ENCODE data around the gene MAP4K1.
"Not testable (repeated sequence)": the region's sequence is repeated elsewhere in the genome, so short reads cannot be mapped to it uniquely, and the experiment has no call there.

The MAP4K1 gene

DNA sequence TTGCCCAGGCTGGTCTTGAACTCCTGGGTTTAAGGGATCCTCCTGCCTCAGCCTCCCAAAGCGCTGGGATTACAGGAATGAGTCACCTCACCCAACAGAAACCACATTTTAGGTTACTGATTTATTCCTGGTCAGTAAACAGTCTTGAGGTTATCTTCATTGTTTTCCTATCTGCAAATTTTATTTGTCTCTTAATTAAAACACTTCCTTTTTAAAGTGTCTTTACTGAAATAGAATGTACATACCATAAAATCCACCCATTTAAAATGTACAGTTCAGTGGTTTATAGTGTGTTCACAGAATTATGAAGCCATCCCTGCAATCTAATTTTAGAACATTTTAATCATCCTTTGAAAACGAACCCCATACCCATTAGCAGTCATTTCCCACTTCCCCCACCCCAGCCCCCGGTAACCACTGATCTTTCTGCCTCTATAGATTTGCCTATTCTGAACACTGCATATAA is 63.0 kb downstream of the MAP4K1 start:
- Histone ChIP-seq H3K27ac (ENCODE audit: low read depth, low read length, severe bottlenecking) (no peak overlapping the region), H3K36me3 (ENCODE audit: control insufficient read depth, insufficient read depth, low read length) (no peaks in the 10 kb centered on the region), H3K4me3 (ENCODE audit: extremely low read depth, insufficient read depth, low read length, poor library complexity, severe bottlenecking) (no peak overlapping the region), H3K9me3 (ENCODE audit: control insufficient read depth, low read length) (no peaks in the 10 kb centered on the region), H3K4me1 (ENCODE audit: control insufficient read depth, insufficient read depth, low read length, poor library complexity, severe bottlenecking) (no peaks in the 10 kb centered on the region)
- 75 to 100% methylated on average over 1 of the region's 3 CpGs for WGBS, 2 experiments (ENCODE audit: insufficient coverage in 2 of 2)

DNA sequence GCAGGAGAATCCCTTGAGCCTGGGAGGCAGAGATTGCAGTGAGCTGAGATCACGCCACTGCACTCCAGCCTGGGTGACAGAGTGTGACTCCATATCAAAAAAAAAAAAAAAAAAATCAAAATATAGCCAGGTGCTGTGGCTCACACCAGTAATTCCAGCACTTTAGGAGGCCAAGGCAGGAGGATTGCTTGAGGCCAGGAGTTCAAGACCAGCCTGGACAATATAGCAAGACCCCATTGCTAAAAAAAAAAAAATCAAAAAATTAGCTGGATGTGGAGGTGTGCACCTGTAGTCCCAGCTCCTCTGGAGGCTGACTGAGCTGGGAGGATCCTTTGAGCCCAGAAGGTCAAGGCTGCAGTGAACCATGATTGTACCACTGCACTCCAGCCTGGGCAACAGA is 64.5 kb downstream of the MAP4K1 start:
- not testable (repeated sequence) for H3K36me3 ChIP-seq (ENCODE audit: control insufficient read depth, insufficient read depth, low read length); H3K9me3 ChIP-seq (ENCODE audit: control insufficient read depth, low read length); H3K27ac ChIP-seq (ENCODE audit: low read depth, low read length, severe bottlenecking); H3K4me3 ChIP-seq (ENCODE audit: extremely low read depth, insufficient read depth, low read length, poor library complexity, severe bottlenecking); H3K4me1 ChIP-seq (ENCODE audit: control insufficient read depth, insufficient read depth, low read length, poor library complexity, severe bottlenecking)
- no CpG with 5 or more reads among the region's 1 CpG for WGBS, 2 experiments (ENCODE audit: insufficient coverage in 2 of 2)

DNA sequence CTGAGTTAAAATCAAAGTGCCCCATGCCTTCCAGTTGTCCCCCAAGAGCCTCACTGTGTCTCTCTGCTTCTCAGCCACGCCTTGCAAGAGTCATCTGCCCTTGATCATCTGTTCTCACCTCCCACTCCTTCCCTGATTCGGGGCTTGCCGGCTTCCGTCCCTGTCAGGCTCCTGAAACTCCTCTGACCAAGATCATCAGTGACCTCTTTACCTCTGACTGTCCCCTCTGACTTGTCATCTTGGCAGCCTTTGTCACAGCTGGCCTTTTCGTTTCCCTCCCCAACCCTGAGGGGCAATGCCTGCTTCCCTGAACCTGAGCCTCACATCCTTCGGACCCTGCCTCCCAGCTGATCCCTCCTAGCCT is 66.3 kb downstream of the MAP4K1 start:
- Histone ChIP-seq H3K9me3 (ENCODE audit: control insufficient read depth, low read length) (no peaks in the 10 kb centered on the region), H3K4me3 (ENCODE audit: extremely low read depth, insufficient read depth, low read length, poor library complexity, severe bottlenecking) (no peak overlapping the region), H3K4me1 (ENCODE audit: control insufficient read depth, insufficient read depth, low read length, poor library complexity, severe bottlenecking) (no peaks in the 10 kb centered on the region), H3K36me3 (ENCODE audit: control insufficient read depth, insufficient read depth, low read length) (no peaks in the 10 kb centered on the region), H3K27ac (ENCODE audit: low read depth, low read length, severe bottlenecking) (no peak overlapping the region)
- 88 to 89% methylated on average over 6 of the region's 6 CpGs for WGBS, 2 experiments (ENCODE audit: insufficient coverage in 2 of 2)

DNA sequence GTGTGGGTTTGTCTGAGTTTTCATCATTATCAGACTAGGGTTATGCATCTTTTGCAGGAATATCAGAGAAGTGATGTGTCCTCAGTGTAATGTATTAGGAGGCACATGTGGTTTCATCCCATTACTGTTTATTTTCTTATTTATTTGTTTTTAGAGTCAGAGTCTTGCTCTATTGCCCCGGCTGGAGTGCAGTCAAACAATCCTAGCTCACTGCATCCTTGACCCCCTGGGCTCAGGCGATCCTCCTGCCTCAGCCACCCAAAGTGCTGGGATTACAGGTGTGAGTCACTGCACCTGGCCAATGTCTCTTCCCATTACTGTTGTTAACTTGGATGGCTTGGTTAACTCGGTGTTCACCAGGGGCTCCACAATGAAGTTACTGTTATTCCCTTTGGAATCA is 67.4 kb downstream of the MAP4K1 start:
- 94 to 95% methylated on average over 2 of the region's 3 CpGs for WGBS, 2 experiments (ENCODE audit: insufficient coverage in 2 of 2)
- Histone ChIP-seq H3K36me3 (ENCODE audit: control insufficient read depth, insufficient read depth, low read length) (no peaks in the 10 kb centered on the region), H3K4me1 (ENCODE audit: control insufficient read depth, insufficient read depth, low read length, poor library complexity, severe bottlenecking) (no peaks in the 10 kb centered on the region), H3K27ac (ENCODE audit: low read depth, low read length, severe bottlenecking) (no peak overlapping the region), H3K9me3 (ENCODE audit: control insufficient read depth, low read length) (no peaks in the 10 kb centered on the region), H3K4me3 (ENCODE audit: extremely low read depth, insufficient read depth, low read length, poor library complexity, severe bottlenecking) (no peak overlapping the region)

DNA sequence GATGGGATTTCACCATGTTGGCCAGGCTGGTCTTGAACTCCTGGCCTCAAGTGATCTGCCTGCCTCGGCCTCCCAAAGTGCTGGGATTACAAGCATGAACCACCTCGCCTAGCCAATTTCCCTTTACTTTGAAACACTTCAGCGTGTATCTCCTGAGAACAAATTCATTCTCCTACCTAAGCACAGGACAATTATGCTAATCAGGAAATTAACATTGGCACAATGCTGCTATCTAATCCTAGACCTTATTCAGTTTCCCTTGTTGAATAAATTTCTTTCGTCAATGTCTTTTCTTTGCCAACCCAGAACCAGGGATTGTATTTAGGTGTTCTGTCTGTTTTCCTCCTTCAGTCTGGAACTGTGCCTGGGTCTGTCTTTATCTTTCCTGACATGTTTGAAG is 67.8 kb downstream of the MAP4K1 start:
- Histone ChIP-seq H3K4me1 (ENCODE audit: control insufficient read depth, insufficient read depth, low read length, poor library complexity, severe bottlenecking) (no peaks in the 10 kb centered on the region), H3K4me3 (ENCODE audit: extremely low read depth, insufficient read depth, low read length, poor library complexity, severe bottlenecking) (no peak overlapping the region), H3K9me3 (ENCODE audit: control insufficient read depth, low read length) (no peaks in the 10 kb centered on the region), H3K27ac (ENCODE audit: low read depth, low read length, severe bottlenecking) (no peak overlapping the region), H3K36me3 (ENCODE audit: control insufficient read depth, insufficient read depth, low read length) (no peaks in the 10 kb centered on the region)
- WGBS, 2 experiments (ENCODE audit: insufficient coverage in 2 of 2), result 63 to 88% methylated on average over 2 to 4 of the region's 4 CpGs

DNA sequence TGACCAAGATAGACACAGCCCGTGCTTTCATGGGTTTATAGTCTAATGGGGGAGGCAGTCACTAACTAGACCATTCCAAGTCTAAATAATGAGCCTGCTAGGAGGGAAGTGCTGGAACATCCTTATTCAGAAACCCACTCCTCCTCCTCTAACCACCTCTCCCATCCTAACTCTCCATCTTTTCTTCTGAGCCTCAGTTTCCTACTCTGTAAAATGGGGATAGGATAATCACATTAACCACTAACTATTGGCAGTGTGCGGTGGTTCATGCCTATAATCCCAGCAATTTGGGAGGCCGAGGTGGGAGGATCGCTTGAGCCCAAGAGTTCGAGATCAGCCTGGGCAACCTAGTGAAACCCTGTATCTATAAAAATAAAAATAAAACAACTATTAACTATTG is 68.7 kb downstream of the MAP4K1 start:
- no peak overlapping the region for H3K4me3 ChIP-seq (ENCODE audit: extremely low read depth, insufficient read depth, low read length, poor library complexity, severe bottlenecking)
- no peaks in the 10 kb centered on the region for H3K9me3 ChIP-seq (ENCODE audit: control insufficient read depth, low read length)
- 100% methylated on average over 2 of the region's 5 CpGs; no CpG with 5 or more reads in 1 of the 2 experiments for WGBS, 2 experiments (ENCODE audit: insufficient coverage in 2 of 2)
- no peaks in the 10 kb centered on the region for H3K4me1 ChIP-seq (ENCODE audit: control insufficient read depth, insufficient read depth, low read length, poor library complexity, severe bottlenecking)
- H3K36me3 ChIP-seq (ENCODE audit: control insufficient read depth, insufficient read depth, low read length), result no peaks in the 10 kb centered on the region
- H3K27ac ChIP-seq (ENCODE audit: low read depth, low read length, severe bottlenecking), result no peak overlapping the region

DNA sequence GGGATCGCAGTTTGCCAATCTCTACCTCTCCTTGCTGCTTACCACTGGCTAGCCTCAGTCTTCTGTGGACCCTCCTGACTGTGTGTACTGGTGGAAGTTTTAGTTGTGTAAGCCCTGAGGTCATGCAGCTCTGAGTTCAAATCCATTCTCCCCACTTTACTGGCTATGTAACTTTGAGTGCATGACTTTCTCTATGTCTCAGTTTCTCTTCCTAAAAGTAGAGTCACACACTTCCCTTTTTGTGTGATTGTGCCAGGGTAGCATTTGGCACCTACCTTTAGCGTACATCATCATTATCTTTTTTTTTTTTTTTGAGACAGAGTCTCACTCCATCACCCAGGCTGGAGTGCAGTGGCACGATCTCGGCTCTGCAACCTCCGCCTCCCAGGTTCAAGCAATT is 70.3 kb downstream of the MAP4K1 start:
- H3K4me1 ChIP-seq (ENCODE audit: control insufficient read depth, insufficient read depth, low read length, poor library complexity, severe bottlenecking), result no peaks in the 10 kb centered on the region
- H3K36me3 ChIP-seq (ENCODE audit: control insufficient read depth, insufficient read depth, low read length), result no peaks in the 10 kb centered on the region
- H3K27ac ChIP-seq (ENCODE audit: low read depth, low read length, severe bottlenecking), result no peak overlapping the region
- WGBS, 2 experiments (ENCODE audit: insufficient coverage in 2 of 2), result 88 to 90% methylated on average over 5 of the region's 5 CpGs
- H3K9me3 ChIP-seq (ENCODE audit: control insufficient read depth, low read length), result no peaks in the 10 kb centered on the region
- H3K4me3 ChIP-seq (ENCODE audit: extremely low read depth, insufficient read depth, low read length, poor library complexity, severe bottlenecking), result no peak overlapping the region

DNA sequence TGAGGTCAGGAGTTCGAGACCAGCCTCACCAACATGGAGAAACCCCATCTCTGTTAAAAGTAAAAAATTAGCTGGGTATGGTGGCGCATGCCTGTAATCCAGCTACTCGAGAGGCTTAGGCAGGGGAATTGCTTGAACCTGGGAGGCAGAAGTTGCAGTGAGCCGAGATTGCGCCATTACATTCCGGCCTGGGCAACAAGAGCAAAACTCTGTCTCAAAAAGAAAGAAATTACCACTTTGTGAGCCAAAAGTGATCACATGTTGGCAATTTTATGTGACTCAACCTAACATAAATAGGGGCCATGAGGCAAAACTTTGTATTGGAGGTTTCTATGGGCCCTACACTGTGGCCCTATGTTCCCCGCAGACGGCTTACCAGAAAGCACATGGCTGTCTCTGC is 72.2 kb downstream of the MAP4K1 start:
- H3K27ac ChIP-seq (ENCODE audit: low read depth, low read length, severe bottlenecking), result no peak overlapping the region
- no peaks in the 10 kb centered on the region for H3K4me1 ChIP-seq (ENCODE audit: control insufficient read depth, insufficient read depth, low read length, poor library complexity, severe bottlenecking)
- H3K9me3 ChIP-seq (ENCODE audit: control insufficient read depth, low read length), result no peaks in the 10 kb centered on the region
- H3K4me3 ChIP-seq (ENCODE audit: extremely low read depth, insufficient read depth, low read length, poor library complexity, severe bottlenecking), result no peak overlapping the region
- no peaks in the 10 kb centered on the region for H3K36me3 ChIP-seq (ENCODE audit: control insufficient read depth, insufficient read depth, low read length)
- WGBS, 2 experiments (ENCODE audit: insufficient coverage in 2 of 2), result 98% methylated on average over 7 of the region's 8 CpGs

DNA sequence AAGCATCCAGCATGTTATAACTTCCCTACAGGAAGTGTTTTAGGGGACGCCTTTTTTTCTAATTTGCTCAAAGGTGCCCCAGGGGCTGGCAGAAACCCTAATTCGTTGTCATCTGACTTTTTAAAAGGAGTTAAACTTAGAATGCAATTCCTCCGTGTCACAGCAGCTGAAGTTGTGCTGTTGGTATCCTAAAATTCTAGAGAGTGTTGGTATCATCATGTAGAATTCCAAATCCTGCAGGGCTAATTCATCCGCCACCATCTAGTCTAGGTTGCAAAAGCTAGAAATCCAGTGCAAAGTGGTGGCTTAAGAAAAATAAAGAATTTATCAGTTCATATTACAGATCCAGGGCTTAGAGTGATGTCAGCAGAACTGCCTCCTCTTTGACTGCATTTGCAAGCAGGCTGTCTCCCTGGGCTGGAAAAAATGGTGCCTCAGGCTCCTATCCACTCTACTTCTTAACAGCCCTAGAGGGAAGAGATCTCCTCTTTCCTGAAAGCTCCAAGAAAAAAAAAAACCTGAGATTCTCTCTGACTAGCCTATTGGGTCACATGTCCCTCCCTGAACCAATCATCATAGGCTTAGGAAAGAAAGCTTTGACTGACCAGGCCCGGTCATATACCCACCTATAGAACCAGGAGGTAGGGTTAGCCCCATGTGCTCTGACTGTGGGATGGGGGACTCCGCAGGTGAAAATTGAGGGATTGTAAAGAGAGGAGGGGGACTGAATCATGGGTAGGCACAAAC is 73.0 kb downstream of the MAP4K1 start:
- WGBS, 2 experiments (ENCODE audit: insufficient coverage in 2 of 2), result 61 to 76% methylated on average over 3 to 4 of the region's 6 CpGs
- no peaks in the 10 kb centered on the region for H3K36me3 ChIP-seq (ENCODE audit: control insufficient read depth, insufficient read depth, low read length)

DNA sequence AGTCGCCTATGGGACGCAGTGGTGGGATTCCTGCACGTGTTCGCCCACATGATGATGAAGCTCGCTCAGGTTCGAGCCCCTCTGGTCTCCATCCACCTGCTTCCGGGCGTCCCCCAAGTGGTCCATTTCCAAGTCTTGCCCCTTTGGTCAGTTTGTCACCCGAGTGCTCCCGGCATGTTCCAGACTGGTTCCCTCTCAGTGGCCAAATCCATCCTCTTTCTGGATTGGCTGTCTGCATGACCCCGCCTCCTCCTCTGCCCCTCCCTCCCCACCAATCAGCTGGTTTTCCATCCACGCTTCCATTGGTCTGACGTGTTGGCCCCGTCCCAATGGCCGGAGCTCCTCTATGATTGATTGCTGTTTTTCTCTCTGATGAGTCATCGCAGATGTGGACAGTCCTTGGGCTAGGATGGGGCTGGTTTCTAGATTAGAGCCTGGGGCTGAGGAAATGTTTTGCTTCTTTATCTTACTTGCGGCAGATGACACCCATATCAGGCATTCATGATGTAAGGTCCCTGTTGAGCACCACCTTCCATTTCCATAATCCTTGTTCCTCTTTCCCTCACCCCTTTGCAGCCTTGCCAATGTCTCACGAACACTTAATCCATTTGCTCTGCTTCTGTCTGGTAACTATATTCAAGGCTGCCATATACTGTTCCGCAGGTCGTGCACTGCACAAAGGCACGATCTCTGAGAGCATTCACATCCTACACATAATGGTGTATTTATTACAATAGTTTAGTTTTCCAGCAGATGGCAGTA is 73.8 kb downstream of the MAP4K1 start:
- Histone ChIP-seq H3K27ac (ENCODE audit: low read depth, low read length, severe bottlenecking) (no peak overlapping the region), H3K36me3 (ENCODE audit: control insufficient read depth, insufficient read depth, low read length) (no peaks in the 10 kb centered on the region), H3K9me3 (ENCODE audit: control insufficient read depth, low read length) (no peaks in the 10 kb centered on the region), H3K4me1 (ENCODE audit: control insufficient read depth, insufficient read depth, low read length, poor library complexity, severe bottlenecking) (no peaks in the 10 kb centered on the region), H3K4me3 (ENCODE audit: extremely low read depth, insufficient read depth, low read length, poor library complexity, severe bottlenecking) (no peak overlapping the region)
- WGBS, 2 experiments (ENCODE audit: insufficient coverage in 2 of 2), result 91% methylated on average over 13 to 18 of the region's 21 CpGs

More for the DNA sequence above, 73.0 kb downstream of the MAP4K1 start:
- H3K4me1 ChIP-seq (ENCODE audit: control insufficient read depth, insufficient read depth, low read length, poor library complexity, severe bottlenecking), result no peaks in the 10 kb centered on the region
- no peaks in the 10 kb centered on the region for H3K9me3 ChIP-seq (ENCODE audit: control insufficient read depth, low read length)
- no peak overlapping the region for H3K27ac ChIP-seq (ENCODE audit: low read depth, low read length, severe bottlenecking)
- no peak overlapping the region for H3K4me3 ChIP-seq (ENCODE audit: extremely low read depth, insufficient read depth, low read length, poor library complexity, severe bottlenecking)

DNA sequence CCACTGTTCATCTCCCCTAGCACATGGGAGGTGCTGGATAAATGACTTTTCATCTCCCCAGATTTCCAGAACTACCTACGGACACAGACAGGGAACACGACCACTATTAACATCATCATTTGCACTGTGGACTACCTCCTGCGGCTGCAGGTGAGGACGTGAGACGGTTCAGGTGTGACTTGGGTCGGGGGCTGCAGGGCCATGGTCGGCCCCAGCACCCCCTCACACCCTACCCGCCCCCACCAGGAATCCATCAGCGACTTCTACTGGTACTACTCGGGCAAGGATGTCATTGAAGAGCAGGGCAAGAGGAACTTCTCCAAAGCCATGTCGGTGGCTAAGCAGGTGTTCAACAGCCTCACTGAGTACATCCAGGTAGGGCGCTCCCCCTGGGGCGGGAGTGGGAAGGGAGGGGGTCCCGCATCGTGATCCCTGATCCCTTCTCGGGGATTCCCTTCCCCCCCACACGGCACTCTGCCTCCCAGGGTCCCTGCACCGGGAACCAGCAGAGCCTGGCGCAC is 74.4 kb downstream of the MAP4K1 start:
- Histone ChIP-seq H3K27ac (ENCODE audit: low read depth, low read length, severe bottlenecking) (no peak overlapping the region), H3K4me3 (ENCODE audit: extremely low read depth, insufficient read depth, low read length, poor library complexity, severe bottlenecking) (no peak overlapping the region), H3K36me3 (ENCODE audit: control insufficient read depth, insufficient read depth, low read length) (no peaks in the 10 kb centered on the region), H3K4me1 (ENCODE audit: control insufficient read depth, insufficient read depth, low read length, poor library complexity, severe bottlenecking) (no peaks in the 10 kb centered on the region), H3K9me3 (ENCODE audit: control insufficient read depth, low read length) (no peaks in the 10 kb centered on the region)
- WGBS, 2 experiments (ENCODE audit: insufficient coverage in 2 of 2), result 96 to 97% methylated on average over 16 to 17 of the region's 19 CpGs
